ENCODE results near the gene CDYL2. TPM values are rescaled to one million over a fixed set of nuclear protein-coding genes. Genes with fewer than 3 reads are reported as not detected.

CDYL2 gene
- total and polyA plus RNA-seq, 7 donors: 0.23 to 2.2 (median 1.0) TPM

DNA sequence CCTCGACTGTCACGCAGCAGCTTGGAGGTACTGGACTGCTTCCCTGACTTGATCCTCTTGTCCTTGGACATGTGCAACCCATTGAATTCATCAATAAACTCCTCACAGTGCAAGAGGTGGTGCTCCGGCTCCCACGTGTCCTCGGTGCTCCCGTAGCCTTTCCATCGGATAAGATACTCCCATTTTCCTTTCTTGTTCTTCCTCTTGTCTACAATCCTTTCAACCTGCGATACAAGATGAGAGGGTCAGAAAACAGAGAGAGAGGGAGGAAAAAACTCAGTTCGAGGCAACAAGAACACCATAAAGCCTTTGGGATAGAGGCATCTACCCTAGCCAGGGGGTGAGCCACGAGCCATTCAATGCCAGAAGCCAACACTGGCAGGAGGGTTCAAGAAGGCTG is 119.5 kb downstream of the CDYL2 start:
- Histone ChIP-seq H3K27ac (no peak overlapping the region), H3K4me1 (no peaks in the 10 kb centered on the region), H3K4me3 (no peak overlapping the region), H3K9me3 (no peaks in the 10 kb centered on the region), H3K36me3 (ENCODE audit: insufficient read depth in 1 of 2, low read depth in 1 of 2) (no peaks in the 10 kb centered on the region), H3K27me3 (ENCODE audit: insufficient read depth in 3 of 3, low read length in 2 of 3) (no peaks in the 10 kb centered on the region)
- no peak for DNase-seq
- intact Hi-C loops (cut with DNase I): no loop called here
- no peak for ATAC-seq
- TF ChIP-seq CTCF (IDR thresholded peaks at IDR 0.05): no peak
- 80 to 89% (median 85%) methylated on average over 10 of the region's 10 CpGs for WGBS, 3 donors

GRCh38 chr16:80684136-80684765 is 120.1 kb downstream of the CDYL2 start:
- DNase-seq: no peak
- ATAC-seq: no peak
- no peak overlapping the region for H3K27ac ChIP-seq
- no peak for TF ChIP-seq CTCF (IDR thresholded peaks at IDR 0.05)
- 94 to 95% (median 95%) methylated on average over 15 of the region's 15 CpGs for WGBS, 3 donors
- H3K9me3 ChIP-seq: no peaks in the 10 kb centered on the region
- no peak overlapping the region for H3K4me3 ChIP-seq
- no peaks in the 10 kb centered on the region for H3K27me3 ChIP-seq (ENCODE audit: insufficient read depth in 3 of 3, low read length in 2 of 3)
- H3K4me1 ChIP-seq: no peaks in the 10 kb centered on the region
- intact Hi-C loops (cut with DNase I): no loop called here
- H3K36me3 ChIP-seq (ENCODE audit: insufficient read depth in 1 of 2, low read depth in 1 of 2): no peaks in the 10 kb centered on the region

GRCh38 chr16:80683646-80684045 is 120.8 kb downstream of the CDYL2 start:
- intact Hi-C loops (cut with DNase I): no loop called here
- Histone ChIP-seq H3K9me3 (no peaks in the 10 kb centered on the region), H3K36me3 (ENCODE audit: insufficient read depth in 1 of 2, low read depth in 1 of 2) (no peaks in the 10 kb centered on the region), H3K4me1 (no peaks in the 10 kb centered on the region), H3K27me3 (ENCODE audit: insufficient read depth in 3 of 3, low read length in 2 of 3) (no peaks in the 10 kb centered on the region), H3K4me3 (no peak overlapping the region), H3K27ac (no peak overlapping the region)
- no peak for DNase-seq
- ATAC-seq: no peak
- WGBS, 3 donors: 92 to 99% (median 93%) methylated on average over 3 of the region's 3 CpGs
- TF ChIP-seq CTCF (IDR thresholded peaks at IDR 0.05): no peak

- no peak for DNase-seq
- Histone ChIP-seq H3K27me3 (ENCODE audit: insufficient read depth in 3 of 3, low read length in 2 of 3) (no peaks in the 10 kb centered on the region), H3K4me1 (no peaks in the 10 kb centered on the region), H3K9me3 (no peaks in the 10 kb centered on the region), H3K4me3 (no peak overlapping the region), H3K36me3 (ENCODE audit: insufficient read depth in 1 of 2, low read depth in 1 of 2) (no peaks in the 10 kb centered on the region), H3K27ac (no peak overlapping the region)
- intact Hi-C loops (cut with DNase I): no loop called here
- WGBS, 3 donors: 44 to 58% (median 48%) methylated on average over 18 of the region's 18 CpGs
- no peak for ATAC-seq
- no peak for TF ChIP-seq CTCF (IDR thresholded peaks at IDR 0.05)
Measured at GRCh38 chr16:80682421-80683070, 121.9 kb downstream of the CDYL2 start.
